Measurements from ENCODE around the gene PUM2. TPM values are rescaled to one million over a fixed set of nuclear protein-coding genes. Genes with fewer than 3 reads are reported as not detected.

Gene PUM2
- total and polyA plus RNA-seq, 4 donors = 27.4 to 145 (median 51.0) TPM

- H3K27ac ChIP-seq (ENCODE audit: low read depth in 1 of 2, low read length in 1 of 2) = peak overlapping the region in 1 of 2 donors; percentile 48
- no peak for DNase-seq
- no peak overlapping the region for H3K9ac ChIP-seq (ENCODE audit: insufficient read depth in 1 of 2, low read length in 2 of 2)
- H3K9me3 ChIP-seq (ENCODE audit: control insufficient read depth in 4 of 4, insufficient read depth in 3 of 4, low read length in 3 of 4) = no peaks in the 10 kb centered on the region
- H3K4me3 ChIP-seq = no peak overlapping the region
- peaks cover 0 to 22% (median 9%) of the 10 kb centered on the region in 5 donors for H3K4me1 ChIP-seq (ENCODE audit: control insufficient read depth in 5 of 5, insufficient read depth in 5 of 5, low read length in 5 of 5)
- 76 to 80% methylated on average over 2 of the region's 2 CpGs for WGBS, 2 donors
- no peaks in the 10 kb centered on the region for H3K36me3 ChIP-seq (ENCODE audit: control insufficient read depth in 4 of 4, insufficient read depth in 4 of 4, low read length in 4 of 4)
- H3K27me3 ChIP-seq (ENCODE audit: control insufficient read depth in 3 of 3, insufficient read depth in 3 of 3, low read length in 2 of 3) = no peaks in the 10 kb centered on the region
- no peak for ATAC-seq (ENCODE audit: insufficient read depth, low FRiP score)
- TF ChIP-seq, protein P1, sequence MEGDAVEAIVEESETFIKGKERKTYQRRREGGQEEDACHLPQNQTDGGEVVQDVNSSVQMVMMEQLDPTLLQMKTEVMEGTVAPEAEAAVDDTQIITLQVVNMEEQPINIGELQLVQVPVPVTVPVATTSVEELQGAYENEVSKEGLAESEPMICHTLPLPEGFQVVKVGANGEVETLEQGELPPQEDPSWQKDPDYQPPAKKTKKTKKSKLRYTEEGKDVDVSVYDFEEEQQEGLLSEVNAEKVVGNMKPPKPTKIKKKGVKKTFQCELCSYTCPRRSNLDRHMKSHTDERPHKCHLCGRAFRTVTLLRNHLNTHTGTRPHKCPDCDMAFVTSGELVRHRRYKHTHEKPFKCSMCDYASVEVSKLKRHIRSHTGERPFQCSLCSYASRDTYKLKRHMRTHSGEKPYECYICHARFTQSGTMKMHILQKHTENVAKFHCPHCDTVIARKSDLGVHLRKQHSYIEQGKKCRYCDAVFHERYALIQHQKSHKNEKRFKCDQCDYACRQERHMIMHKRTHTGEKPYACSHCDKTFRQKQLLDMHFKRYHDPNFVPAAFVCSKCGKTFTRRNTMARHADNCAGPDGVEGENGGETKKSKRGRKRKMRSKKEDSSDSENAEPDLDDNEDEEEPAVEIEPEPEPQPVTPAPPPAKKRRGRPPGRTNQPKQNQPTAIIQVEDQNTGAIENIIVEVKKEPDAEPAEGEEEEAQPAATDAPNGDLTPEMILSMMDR (IDR thresholded peaks at IDR 0.05; ENCODE audit: control extremely low read depth, extremely low read depth) = no peak
Measured at GRCh38 chr2:20214566-20215182, 136.0 kb downstream of the PUM2 start.

GRCh38 chr2:20213651-20214565, 136.7 kb downstream of the PUM2 start:
- Histone ChIP-seq H3K4me1 (ENCODE audit: control insufficient read depth in 5 of 5, insufficient read depth in 5 of 5, low read length in 5 of 5) (peaks cover 0 to 23% (median 12%) of the 10 kb centered on the region in 5 donors), H3K27me3 (ENCODE audit: control insufficient read depth in 3 of 3, insufficient read depth in 3 of 3, low read length in 2 of 3) (no peaks in the 10 kb centered on the region), H3K9ac (ENCODE audit: insufficient read depth in 1 of 2, low read length in 2 of 2) (no peak overlapping the region), H3K27ac (ENCODE audit: low read depth in 1 of 2, low read length in 1 of 2) (peak overlapping the region in 1 of 2 donors; percentile 48), H3K36me3 (ENCODE audit: control insufficient read depth in 4 of 4, insufficient read depth in 4 of 4, low read length in 4 of 4) (no peaks in the 10 kb centered on the region), H3K4me3 (no peak overlapping the region), H3K9me3 (ENCODE audit: control insufficient read depth in 4 of 4, insufficient read depth in 3 of 4, low read length in 3 of 4) (no peaks in the 10 kb centered on the region)
- WGBS, 2 donors = 61 to 74% methylated on average over 9 of the region's 9 CpGs
- DNase-seq = no peak
- TF ChIP-seq, protein P1 (IDR thresholded peaks at IDR 0.05; ENCODE audit: control extremely low read depth, extremely low read depth) = no peak
- ATAC-seq (ENCODE audit: insufficient read depth, low FRiP score) = no peak

GRCh38 chr2:20212871-20213503, 137.7 kb downstream of the PUM2 start:
- TF ChIP-seq, protein P1 (IDR thresholded peaks at IDR 0.05; ENCODE audit: control extremely low read depth, extremely low read depth) = no peak
- ATAC-seq (ENCODE audit: insufficient read depth, low FRiP score) (no peak), DNase-seq (peak in 2 of 3 donors; percentile 62 to 65)
- WGBS, 2 donors = 62 to 81% methylated on average over 16 of the region's 16 CpGs
- Histone ChIP-seq H3K9me3 (ENCODE audit: control insufficient read depth in 4 of 4, insufficient read depth in 3 of 4, low read length in 3 of 4) (no peaks in the 10 kb centered on the region), H3K27ac (ENCODE audit: low read depth in 1 of 2, low read length in 1 of 2) (peak overlapping the region in 1 of 2 donors; percentile 70), H3K9ac (ENCODE audit: insufficient read depth in 1 of 2, low read length in 2 of 2) (peak overlapping the region in 1 of 2 donors; percentile 28), H3K27me3 (ENCODE audit: control insufficient read depth in 3 of 3, insufficient read depth in 3 of 3, low read length in 2 of 3) (no peaks in the 10 kb centered on the region), H3K4me3 (no peak overlapping the region), H3K36me3 (ENCODE audit: control insufficient read depth in 4 of 4, insufficient read depth in 4 of 4, low read length in 4 of 4) (no peaks in the 10 kb centered on the region), H3K4me1 (ENCODE audit: control insufficient read depth in 5 of 5, insufficient read depth in 5 of 5, low read length in 5 of 5) (peaks cover 0 to 32% (median 12%) of the 10 kb centered on the region in 5 donors)

Data from lung (tissue), 12 donors.